NCI-H2171 treated with DMSO at 0.1 percent for 48 hours (cell line): ENCODE data around the gene ASPG.

Source experiments
- DNase-seq: peaks from one replicate; lab custom pipeline; 2025; lab: John Stamatoyannopoulos, UW

ASPG gene

GRCh38 chr14:104105071-104105821 lies 19.7 kb downstream of the ASPG start:
- DNase-seq: no peak

DNA sequence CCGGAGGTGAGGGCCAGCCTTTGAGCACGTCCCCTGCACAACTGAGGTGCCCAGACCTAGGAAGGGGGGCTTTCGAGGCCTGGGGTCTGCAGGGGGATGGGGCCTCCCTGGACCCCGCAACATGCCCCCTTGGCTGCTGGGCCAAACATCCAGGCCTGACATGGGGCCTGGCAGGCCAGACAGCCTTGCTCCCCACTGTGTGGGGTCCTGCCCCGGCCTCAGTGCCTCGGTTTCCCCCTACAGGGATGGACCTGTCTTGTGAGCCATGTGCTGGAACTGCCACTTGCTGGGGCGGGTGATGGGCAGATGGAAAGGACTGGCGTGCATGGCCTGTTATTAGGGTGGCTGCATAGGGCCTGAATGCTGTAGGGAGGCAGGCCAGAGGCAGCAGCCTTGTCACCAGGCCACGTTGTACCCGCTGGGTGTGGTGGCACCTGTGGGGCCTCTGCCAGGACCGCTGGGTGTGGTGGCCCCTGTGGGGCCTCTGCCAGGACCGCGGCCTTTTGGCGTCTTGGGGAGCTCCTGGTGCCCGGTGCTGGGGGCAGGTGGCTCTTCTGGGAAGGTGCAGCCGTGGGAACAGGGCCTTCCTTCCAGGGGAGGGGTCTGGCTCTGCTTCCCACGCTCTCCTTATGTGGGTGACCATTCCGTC lies 20.4 kb downstream of the ASPG start:
- no peak for DNase-seq

DNA sequence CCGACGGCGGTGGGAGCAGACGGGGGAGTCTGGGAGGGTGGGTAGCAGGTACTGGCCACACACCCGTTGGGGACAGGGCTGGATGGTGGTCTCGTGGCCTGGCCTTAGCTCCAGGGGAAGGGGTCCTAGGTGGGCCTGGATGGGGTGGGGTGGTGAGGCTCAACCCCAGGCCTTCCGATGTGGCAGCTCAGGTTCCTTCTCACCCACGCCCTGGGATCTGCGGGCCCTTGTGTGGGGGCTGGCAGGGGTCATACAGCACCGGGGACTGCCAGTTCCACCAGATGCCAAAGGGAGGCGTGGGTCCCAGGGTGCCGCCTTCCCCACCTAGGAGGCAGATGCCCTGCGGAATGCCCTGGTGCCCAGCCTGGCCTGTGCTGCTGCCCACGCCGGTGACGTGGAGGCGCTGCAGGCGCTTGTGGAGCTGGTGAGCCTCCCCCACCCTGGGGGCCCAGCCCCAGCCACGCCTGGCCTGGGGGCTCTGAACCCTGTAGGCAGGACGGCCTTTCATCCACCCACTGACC lies 21.0 kb downstream of the ASPG start:
- DNase-seq: no peak

DNA sequence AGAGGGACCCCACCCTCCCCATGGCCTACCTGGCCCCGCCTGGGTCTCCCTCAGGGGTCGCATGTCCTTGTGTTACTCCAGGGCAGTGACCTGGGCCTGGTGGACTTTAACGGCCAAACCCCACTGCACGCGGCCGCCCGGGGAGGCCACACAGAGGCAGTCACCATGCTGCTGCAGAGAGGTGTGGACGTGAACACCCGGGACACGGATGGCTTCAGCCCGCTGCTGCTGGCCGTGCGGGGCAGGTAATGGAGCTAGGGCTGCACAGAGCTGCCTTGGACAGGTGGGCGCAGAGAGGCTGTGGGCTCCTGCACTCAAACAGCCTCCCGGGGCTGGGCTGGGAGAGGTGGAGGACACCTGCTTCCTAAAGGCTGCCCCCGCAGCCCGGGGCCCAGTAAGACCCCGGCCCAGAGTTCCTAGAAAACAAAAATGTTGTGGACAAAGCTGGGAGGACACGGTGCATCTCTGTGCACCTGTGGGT lies 21.6 kb downstream of the ASPG start:
- DNase-seq: no peak

- no peak for DNase-seq
Observed at GRCh38 chr14:104107611-104108569, 22.4 kb downstream of the ASPG start.

DNA sequence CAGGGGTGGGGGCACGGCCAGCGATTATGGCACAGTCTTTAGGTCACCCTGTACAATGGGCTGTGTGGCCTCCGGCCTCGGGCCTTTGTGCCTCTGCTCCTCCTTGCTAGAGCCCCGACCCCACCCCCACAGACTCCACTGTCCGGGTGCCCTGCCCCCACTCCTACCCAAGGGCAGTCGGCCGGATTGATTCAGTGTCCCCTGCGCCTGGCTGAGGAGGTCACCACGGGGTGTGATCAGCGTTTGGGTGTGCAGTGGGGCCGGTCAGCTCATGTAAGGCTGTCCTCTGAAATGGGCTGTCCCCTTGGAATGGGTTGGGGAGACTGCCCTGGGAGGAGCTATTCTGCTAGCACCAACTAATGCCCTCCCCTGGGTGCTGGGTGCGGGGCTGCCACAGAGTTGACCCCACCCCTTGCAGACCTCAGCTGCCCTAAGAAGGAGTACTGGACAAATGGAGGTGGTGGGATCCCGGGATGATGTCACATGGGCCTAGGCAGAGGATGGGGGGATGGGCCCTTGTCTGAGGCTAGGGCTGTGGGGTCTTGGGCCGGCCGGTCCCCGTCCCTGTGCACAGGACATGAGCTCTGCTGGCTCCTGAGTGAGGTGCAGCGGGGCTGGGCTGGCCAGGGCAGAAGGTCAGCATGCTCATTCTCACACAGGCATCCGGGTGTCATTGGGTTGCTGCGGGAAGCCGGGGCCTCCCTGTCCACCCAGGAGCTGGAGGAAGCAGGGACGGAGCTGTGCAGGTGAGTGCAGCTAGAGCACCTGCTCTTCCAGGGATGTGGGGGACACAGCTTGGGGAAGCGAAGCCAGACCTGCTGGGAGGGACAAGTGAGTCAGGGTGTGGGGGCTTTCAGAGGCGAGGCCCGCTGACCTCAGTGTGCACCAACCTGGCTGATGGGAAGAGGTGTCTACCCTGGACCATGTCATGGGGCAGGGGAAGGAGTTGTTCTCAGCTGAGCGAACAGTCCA lies 23.4 kb downstream of the ASPG start:
- DNase-seq: no peak

DNA sequence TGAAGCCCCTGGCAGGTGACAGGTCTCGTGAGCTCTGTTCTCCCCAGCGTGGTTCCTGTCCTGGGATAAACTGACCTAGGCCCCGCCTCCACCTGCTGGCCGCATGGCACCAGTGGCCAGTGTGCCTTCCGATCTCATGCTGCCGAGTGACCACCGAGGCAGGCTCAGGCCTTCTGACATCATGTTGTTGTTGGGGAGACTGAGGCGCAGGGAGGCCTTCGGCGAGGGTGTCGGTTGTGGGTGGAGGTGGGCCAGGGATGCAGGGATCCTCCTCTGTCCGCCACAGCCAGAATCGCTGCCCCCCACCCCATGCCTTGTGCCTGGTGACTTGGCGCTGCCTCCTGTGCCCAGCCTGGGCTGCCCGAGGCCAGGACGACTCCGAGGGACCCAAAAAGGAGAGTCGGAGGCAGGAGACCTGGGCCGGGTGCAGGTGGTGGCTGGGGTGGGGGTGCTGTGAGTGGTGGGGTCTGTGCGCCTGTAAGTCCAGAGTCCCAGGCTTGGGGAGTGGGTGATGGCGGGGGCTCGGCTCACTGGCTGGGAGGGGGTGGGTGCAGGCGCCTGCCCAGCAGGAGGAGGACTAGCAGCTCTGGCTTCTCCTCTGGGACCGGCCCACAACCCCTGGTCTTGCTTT lies 24.3 kb downstream of the ASPG start:
- DNase-seq: no peak

DNA sequence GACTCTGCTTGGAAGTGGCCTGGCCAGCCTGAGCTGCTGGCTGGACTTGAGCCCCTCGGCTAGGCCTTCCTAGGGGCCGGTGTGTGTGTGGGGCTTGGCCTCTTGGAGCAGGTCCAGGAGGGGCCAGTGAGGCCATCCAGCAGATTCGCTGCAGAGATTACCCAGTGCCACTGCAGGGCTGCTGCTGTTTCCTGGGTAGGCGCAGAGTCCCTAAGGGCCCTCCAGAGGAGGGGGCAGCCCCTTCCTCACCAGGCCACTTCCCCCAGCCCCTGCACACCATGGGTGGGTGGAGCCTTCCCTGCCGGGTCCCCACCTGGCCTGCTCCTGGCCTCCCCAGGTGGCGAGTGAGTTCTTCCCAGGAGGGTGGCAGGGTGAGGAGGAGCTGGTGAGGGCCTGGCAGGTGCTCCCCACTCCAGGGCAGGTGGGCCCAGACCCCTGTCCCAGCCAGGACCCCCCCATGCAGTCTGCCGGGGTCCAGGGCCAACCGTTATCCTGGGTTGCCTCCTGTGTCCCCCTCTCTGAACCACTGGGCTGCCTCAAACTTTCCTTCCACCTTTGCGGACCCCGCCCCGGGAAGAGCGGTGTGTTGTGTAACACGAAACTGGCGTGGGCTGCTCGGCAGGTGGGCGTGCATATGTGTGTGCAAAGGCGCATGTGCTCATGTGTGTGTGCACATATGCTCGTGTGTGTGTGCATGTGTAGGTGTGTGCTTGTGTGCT lies 25.1 kb downstream of the ASPG start:
- no peak for DNase-seq

- DNase-seq: no peak
Observed at GRCh38 chr14:104111301-104112112, 26.0 kb downstream of the ASPG start.

- no peak for DNase-seq
Observed at GRCh38 chr14:104112113-104112505, 26.6 kb downstream of the ASPG start.

- no peak for DNase-seq
Observed at GRCh38 chr14:104112609-104113571, 27.4 kb downstream of the ASPG start.

DNA sequence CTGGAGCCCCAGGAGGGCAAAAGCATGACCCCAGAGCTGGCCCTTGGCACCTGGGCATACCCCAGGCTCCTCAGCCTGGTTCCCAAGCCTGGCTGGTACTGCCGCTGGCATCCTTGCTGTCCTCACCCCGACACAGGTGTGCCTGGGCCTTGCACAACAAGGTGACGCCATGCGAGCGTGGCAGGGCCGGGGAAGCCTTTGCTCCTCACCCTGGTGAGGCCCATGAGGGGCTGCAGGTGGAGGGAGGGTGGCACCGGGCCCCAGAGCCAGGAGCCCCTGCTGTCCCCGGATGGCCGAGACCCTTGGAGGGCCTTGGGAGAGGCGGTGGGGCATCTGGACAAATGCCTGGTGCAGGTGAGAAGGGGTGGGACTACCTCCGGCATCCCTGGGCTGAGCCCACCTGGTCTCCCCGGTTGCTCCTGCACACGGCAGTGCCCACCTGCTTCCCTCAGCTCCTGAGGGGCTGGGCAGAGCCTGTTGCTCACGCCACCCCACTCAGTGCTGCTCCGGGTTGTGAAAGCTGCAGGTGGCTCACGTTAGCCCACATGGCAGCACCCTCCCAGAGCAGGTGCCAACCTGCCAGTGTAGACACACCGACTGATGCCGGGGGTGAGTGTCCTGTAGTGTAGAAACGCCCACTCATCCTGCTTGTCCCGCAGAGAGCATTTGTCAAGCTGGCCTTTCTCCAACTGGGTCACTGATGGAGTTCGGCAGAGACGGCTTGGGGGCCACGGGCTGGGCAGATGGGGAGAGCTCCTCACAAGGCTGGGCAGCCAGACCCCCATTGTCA lies 28.3 kb downstream of the ASPG start:
- no peak for DNase-seq

GRCh38 chr14:104114421-104115130 lies 29.1 kb downstream of the ASPG start:
- DNase-seq: no peak

GRCh38 chr14:104115131-104115600 lies 29.7 kb downstream of the ASPG start:
- DNase-seq: no peak

- DNase-seq: no peak
Observed at GRCh38 chr14:104115691-104116287, 30.3 kb downstream of the ASPG start.

DNA sequence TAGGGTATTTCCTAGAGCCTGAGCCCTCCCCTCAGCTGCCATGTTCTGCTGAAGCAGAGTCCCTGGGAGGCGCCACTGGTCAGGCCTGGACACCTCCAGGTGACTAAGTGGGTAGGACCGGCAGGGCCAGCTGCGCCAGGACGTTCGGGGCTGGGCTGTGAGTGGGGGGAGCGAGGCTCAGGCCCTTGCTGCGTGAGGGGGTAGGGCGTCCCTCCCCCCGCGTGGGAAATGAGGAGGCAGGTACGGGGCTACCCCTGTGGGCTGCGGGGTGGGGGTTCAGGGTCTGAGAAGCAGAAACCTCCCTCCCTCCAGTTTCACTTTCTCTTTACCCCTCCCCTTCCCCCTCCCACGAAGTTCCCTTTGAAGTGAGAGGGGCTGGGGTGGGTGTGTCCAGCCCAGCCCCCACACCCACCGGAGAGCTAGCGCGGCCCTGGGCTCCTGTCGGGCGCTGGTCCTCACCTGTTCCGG lies 30.8 kb downstream of the ASPG start:
- DNase-seq: no peak
